GM19193 (cell line): Measurements from ENCODE around the gene TMEM106C.

Experiments used
- POLR2A ChIP-seq: IDR thresholded peaks from 4 replicates; pipeline ENCODE4 v1.6.1; 2011; ENCODE audit not compliant: insufficient read depth, insufficient read length; ENCODE audit errors: extremely low read depth

Gene TMEM106C

GRCh38 chr12:47981496-47982260 is 18.3 kb downstream of the TMEM106C start:
- TF ChIP-seq POLR2A: no peak

- no peak for TF ChIP-seq POLR2A
These were observed 18.9 kb downstream of the TMEM106C start for GRCh38 chr12:47982311-47982710.

- no peak for TF ChIP-seq POLR2A
These were observed 19.4 kb downstream of the TMEM106C start for GRCh38 chr12:47982770-47983169.

GRCh38 chr12:47983541-47984115 is 20.2 kb downstream of the TMEM106C start:
- no peak for TF ChIP-seq POLR2A

GRCh38 chr12:47984331-47984801 is 21.0 kb downstream of the TMEM106C start:
- TF ChIP-seq POLR2A: no peak

GRCh38 chr12:47985596-47986290 is 22.3 kb downstream of the TMEM106C start:
- TF ChIP-seq POLR2A: no peak

GRCh38 chr12:47986291-47986660 is 22.9 kb downstream of the TMEM106C start:
- no peak for TF ChIP-seq POLR2A

GRCh38 chr12:47986832-47987231 is 23.4 kb downstream of the TMEM106C start:
- no peak for TF ChIP-seq POLR2A

GRCh38 chr12:47987411-47988072 is 24.1 kb downstream of the TMEM106C start:
- no peak for TF ChIP-seq POLR2A

GRCh38 chr12:47988073-47989022 is 25.0 kb downstream of the TMEM106C start:
- no peak for TF ChIP-seq POLR2A

- no peak for TF ChIP-seq POLR2A
These were observed 25.6 kb downstream of the TMEM106C start for GRCh38 chr12:47989023-47989417.

GRCh38 chr12:47989666-47990065 is 26.3 kb downstream of the TMEM106C start:
- no peak for TF ChIP-seq POLR2A

GRCh38 chr12:47990351-47991105 is 27.1 kb downstream of the TMEM106C start:
- TF ChIP-seq POLR2A: no peak
